Transverse colon (tissue), 4 donors: ENCODE measurements around the gene WNT4.

Source experiments
- EP300 ChIP-seq: sonication (generic); formaldehyde crosslinking; IDR thresholded peaks from one replicate; pipeline ENCODE4 v1.6.1; 2017; ENCODE audit warnings: antibody characterized with exemption, low read depth
- POLR2AphosphoS5 ChIP-seq, 3 donors: sonication (generic); formaldehyde crosslinking; IDR thresholded peaks; one replicate each; pipeline ENCODE4 v1.6.1; 2016; ENCODE audit warnings: antibody characterized with exemption in 3 of 3
- TF ChIP-seq, protein P1 (sequence below), 5 experiments: fragments of 200-600 bp in 3 of 5; fragments of 450-650 bp in 2 of 5; sonication (generic) in 3 of 5; IDR thresholded peaks; 1 replicate in 2 of 5; 2 replicates in 3 of 5; pipeline ENCODE4 v1.5.1; 2016 to 2017; ENCODE audit warnings: antibody characterized with exemption in 5 of 5, inconsistent platforms in 3 of 5, mild to moderate bottlenecking in 2 of 5, moderate library complexity in 1 of 5

DNA sequence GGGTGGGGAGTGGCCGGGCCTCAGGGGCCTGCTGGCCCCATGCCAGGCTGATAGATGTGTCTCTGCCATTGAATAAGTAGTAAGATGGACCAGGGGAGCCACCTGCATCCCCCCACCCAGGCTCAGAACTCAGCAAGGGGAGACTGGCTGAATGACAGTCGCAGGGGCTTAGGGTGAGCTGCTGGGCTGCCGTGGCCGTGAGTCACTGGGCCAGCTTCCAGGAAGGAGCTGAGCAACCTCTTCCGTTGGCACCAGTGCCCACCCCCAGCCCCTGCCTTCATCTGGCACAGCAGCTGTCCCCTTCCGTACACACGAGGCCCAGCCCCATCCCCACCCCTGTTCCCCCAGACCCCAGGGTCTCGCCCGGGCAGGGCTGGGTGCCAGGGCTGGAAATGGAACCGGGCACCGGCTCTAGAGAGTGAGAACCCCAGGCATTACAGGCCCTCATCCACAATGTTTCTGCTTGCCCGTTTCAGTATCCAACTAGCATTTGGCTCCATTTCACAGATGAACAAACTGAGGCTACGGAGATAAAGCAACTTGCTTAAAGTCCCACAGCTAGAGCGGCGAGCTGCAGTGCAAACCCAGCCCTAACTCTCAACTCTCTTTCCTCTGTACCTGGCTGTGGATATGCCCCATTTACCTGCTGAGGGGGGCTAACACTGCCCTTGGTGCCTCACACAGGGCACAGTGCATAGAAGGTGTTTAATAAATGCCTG, 10.2 kb downstream of the WNT4 start:
- TF ChIP-seq, protein P1, sequence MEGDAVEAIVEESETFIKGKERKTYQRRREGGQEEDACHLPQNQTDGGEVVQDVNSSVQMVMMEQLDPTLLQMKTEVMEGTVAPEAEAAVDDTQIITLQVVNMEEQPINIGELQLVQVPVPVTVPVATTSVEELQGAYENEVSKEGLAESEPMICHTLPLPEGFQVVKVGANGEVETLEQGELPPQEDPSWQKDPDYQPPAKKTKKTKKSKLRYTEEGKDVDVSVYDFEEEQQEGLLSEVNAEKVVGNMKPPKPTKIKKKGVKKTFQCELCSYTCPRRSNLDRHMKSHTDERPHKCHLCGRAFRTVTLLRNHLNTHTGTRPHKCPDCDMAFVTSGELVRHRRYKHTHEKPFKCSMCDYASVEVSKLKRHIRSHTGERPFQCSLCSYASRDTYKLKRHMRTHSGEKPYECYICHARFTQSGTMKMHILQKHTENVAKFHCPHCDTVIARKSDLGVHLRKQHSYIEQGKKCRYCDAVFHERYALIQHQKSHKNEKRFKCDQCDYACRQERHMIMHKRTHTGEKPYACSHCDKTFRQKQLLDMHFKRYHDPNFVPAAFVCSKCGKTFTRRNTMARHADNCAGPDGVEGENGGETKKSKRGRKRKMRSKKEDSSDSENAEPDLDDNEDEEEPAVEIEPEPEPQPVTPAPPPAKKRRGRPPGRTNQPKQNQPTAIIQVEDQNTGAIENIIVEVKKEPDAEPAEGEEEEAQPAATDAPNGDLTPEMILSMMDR (IDR thresholded peaks at IDR 0.05), result no peak
- TF ChIP-seq POLR2AphosphoS5 (IDR thresholded peaks at IDR 0.05) (no peak), EP300 (no peak)
